SU-DHL-6 (cell line): Measurements from ENCODE around the gene PSMA8.
"Not testable (repeated sequence)": the region's sequence is repeated elsewhere in the genome, so short reads cannot be mapped to it uniquely, and the experiment has no call there.

Experiments used
- H2AFZ ChIP-seq: fragments of 200-600 bp; sonication (generic); 2 replicates; pipeline ENCODE4 v1.6.1; 2014; ENCODE audit warnings: low read depth, mild to moderate bottlenecking, moderate library complexity, mixed read lengths, antibody characterized with exemption, low read length; ENCODE audit not compliant: severe bottlenecking
- H3F3A ChIP-seq: fragments of 200-600 bp; shearing (Covaris generic); 2 replicates; pipeline ENCODE4 v1.6.0; 2016; ENCODE audit warnings: antibody characterized with exemption, mild to moderate bottlenecking; ENCODE audit not compliant: insufficient read depth
- H3K27ac ChIP-seq: fragments of 200-600 bp; sonication (generic); 2 replicates; pipeline ENCODE4 v1.5.1; 2016; ENCODE audit warnings: low read depth, mild to moderate bottlenecking, low read length, moderate library complexity, mixed read lengths
- H3K27me3 ChIP-seq: fragments of 200-600 bp; sonication (generic), shearing (Covaris generic); 2 replicates; pipeline ENCODE4 v1.6.0; 2014; ENCODE audit warnings: mild to moderate bottlenecking, low read length
- H3K36me3 ChIP-seq: fragments of 200-600 bp; sonication (generic); 2 replicates; pipeline ENCODE4 v1.6.1; 2014; ENCODE audit warnings: mild to moderate bottlenecking, low read length, mixed read lengths
- H3K4me2 ChIP-seq: fragments of 300-600, 200-600 bp; shearing (Covaris generic), sonication (generic); 2 replicates; pipeline ENCODE4 v1.6.0; 2014; ENCODE audit warnings: low read length, low read depth, mild to moderate bottlenecking; ENCODE audit not compliant: poor library complexity, severe bottlenecking
- H3K4me3 ChIP-seq: fragments of 200-600 bp; sonication (generic); 2 replicates; pipeline ENCODE4 v1.5.1; 2014; ENCODE audit warnings: antibody characterized with exemption, low read length, mild to moderate bottlenecking, mixed read lengths; ENCODE audit not compliant: insufficient read depth, poor library complexity, severe bottlenecking
- H3K79me2 ChIP-seq: fragments of 200-600 bp; sonication (generic); 2 replicates; pipeline ENCODE4 v1.6.1; 2014; ENCODE audit warnings: mild to moderate bottlenecking, low read length, moderate library complexity; ENCODE audit not compliant: insufficient read depth
- H3K9ac ChIP-seq: fragments of 200-600 bp; sonication (generic); 2 replicates; pipeline ENCODE4 v1.7.0; 2014; ENCODE audit warnings: mild to moderate bottlenecking, low read length
- H3K9me2 ChIP-seq: fragments of 200-600 bp; sonication (generic); replicated peaks from 2 replicates; pipeline ENCODE4 v1.6.1; 2014; ENCODE audit warnings: low read length; ENCODE audit not compliant: insufficient read depth
- H3K9me3 ChIP-seq: fragments of 200-600 bp; sonication (generic); 2 replicates; pipeline ENCODE4 v1.6.1; 2014; ENCODE audit warnings: low read length, mixed read lengths; ENCODE audit not compliant: insufficient read depth
- H4K20me1 ChIP-seq: fragments of 200-600 bp; sonication (generic); 2 replicates; pipeline ENCODE4 v1.6.1; 2014; ENCODE audit warnings: low read depth, mild to moderate bottlenecking, antibody characterized with exemption, low read length, moderate library complexity, mixed read lengths
- EZH2phosphoT487 ChIP-seq: fragments of 200-600 bp; sonication (generic), shearing (Covaris generic); conservative IDR thresholded peaks from 2 replicates; pipeline ENCODE4 v1.6.1; 2018; ENCODE audit warnings: mild to moderate bottlenecking, antibody characterized with exemption, low read length, moderate library complexity, mixed read lengths
- TF ChIP-seq, protein P1 (sequence below): fragments of 200-600 bp; sonication (generic); IDR thresholded peaks from one replicate; pipeline ENCODE4 v1.5.1; 2017; ENCODE audit warnings: antibody characterized with exemption, mild to moderate bottlenecking, low read length, moderate library complexity; ENCODE audit not compliant: insufficient read depth, poor library complexity, severe bottlenecking

The PSMA8 gene

DNA sequence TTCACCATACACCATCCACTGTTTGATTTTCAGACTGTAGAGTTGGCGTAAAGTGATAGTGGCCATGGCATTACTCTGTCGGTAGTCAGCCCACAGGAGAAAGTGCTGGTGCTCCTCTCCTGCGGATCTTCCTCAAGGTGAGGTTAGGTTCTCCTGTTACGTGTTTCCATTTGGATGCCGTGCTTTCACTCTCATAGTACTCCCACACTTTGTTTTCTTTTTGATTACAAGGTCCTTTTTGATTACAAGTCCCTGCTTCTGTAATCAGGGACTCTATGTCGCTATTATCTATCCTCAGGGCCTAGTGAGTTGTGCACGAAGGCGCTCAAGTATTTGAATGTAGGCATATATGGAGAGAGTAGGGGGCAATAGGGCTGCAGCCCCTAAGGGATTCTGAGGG is 96.8 kb downstream of the PSMA8 start:
- Histone ChIP-seq H3F3A (peaks cover 13% of the 10 kb centered on the region), H3K27me3 (no peaks in the 10 kb centered on the region)

DNA sequence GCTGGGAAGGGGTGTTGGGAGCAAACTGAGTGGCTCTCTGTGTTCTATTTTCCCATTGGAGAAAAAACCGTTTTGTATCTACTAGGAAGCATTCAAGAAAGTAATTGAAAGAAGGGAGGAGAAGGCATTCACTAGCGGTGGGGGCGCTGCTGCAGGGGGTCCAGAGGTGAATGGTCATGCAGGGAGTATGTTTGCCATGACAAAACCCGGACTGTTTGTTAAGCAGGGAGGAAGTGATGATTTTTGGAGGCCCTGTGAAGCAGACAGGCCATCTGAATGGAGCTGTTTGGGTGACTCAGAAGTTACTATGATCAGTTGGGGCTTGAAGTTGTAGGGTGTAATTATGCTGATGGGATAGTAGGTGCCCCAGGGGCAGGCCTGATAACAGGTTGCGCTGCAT is 99.5 kb downstream of the PSMA8 start:
- no peaks in the 10 kb centered on the region for H3K27me3 ChIP-seq
- H3K9me2 ChIP-seq = no peaks in the 10 kb centered on the region
- no peak overlapping the region for H3K27ac ChIP-seq
- peaks cover 8% of the 10 kb centered on the region; the same call in 1 of the 2 replicates for H3F3A ChIP-seq
- H3K9me3 ChIP-seq = no peaks in the 10 kb centered on the region
- no peak overlapping the region for H3K4me2 ChIP-seq
- H3K9ac ChIP-seq = no peak overlapping the region
- no peak overlapping the region for H3K4me3 ChIP-seq
- peaks cover 23% of the 10 kb centered on the region for H4K20me1 ChIP-seq
- peaks cover 27% of the 10 kb centered on the region for H3K36me3 ChIP-seq
- peaks cover 100% of the 10 kb centered on the region for H3K79me2 ChIP-seq
- no peak for TF ChIP-seq EZH2phosphoT487
- TF ChIP-seq, protein P1, sequence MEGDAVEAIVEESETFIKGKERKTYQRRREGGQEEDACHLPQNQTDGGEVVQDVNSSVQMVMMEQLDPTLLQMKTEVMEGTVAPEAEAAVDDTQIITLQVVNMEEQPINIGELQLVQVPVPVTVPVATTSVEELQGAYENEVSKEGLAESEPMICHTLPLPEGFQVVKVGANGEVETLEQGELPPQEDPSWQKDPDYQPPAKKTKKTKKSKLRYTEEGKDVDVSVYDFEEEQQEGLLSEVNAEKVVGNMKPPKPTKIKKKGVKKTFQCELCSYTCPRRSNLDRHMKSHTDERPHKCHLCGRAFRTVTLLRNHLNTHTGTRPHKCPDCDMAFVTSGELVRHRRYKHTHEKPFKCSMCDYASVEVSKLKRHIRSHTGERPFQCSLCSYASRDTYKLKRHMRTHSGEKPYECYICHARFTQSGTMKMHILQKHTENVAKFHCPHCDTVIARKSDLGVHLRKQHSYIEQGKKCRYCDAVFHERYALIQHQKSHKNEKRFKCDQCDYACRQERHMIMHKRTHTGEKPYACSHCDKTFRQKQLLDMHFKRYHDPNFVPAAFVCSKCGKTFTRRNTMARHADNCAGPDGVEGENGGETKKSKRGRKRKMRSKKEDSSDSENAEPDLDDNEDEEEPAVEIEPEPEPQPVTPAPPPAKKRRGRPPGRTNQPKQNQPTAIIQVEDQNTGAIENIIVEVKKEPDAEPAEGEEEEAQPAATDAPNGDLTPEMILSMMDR = no peak
- H2AFZ ChIP-seq = no peak overlapping the region

More for the DNA sequence above, 96.8 kb downstream of the PSMA8 start:
- Histone ChIP-seq H3K9me3 (no peaks in the 10 kb centered on the region), H3K9me2 (no peaks in the 10 kb centered on the region), H3K9ac (peak overlapping the region; percentile 94; the same call in 1 of the 2 replicates), H3K4me2 (peak overlapping the region; percentile 89), H3K27ac (no peak overlapping the region), H3K4me3 (peak overlapping the region; percentile 97), H2AFZ (no peak overlapping the region), H3K79me2 (peaks cover 91% of the 10 kb centered on the region), H3K36me3 (peaks cover 24% of the 10 kb centered on the region), H4K20me1 (peaks cover 33% of the 10 kb centered on the region)
- TF ChIP-seq, protein P1 = no peak
- TF ChIP-seq EZH2phosphoT487 = no peak

DNA sequence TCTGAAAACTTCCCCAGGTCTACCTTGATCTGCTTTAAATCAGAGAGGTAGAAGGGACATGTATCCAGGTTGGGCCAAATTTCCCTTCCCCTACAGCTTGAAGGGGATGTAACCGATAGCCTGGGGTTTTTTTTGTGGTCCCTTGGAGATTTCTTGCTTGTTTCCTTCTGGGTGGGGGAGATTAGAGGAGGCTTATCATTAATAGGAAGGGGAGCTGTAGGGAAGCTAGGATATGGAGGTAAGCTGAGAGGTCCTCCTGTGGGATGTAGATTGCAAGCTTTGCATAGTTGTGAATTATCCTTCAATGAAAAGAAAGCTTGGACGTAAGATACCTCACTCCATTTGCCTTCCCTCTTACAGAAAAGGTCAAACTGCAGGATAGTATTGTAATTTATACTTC is 103.7 kb downstream of the PSMA8 start:
- H4K20me1 ChIP-seq, H3K27me3 ChIP-seq, H3K27ac ChIP-seq, H3K9me2 ChIP-seq, H3K36me3 ChIP-seq, H3K9me3 ChIP-seq, H3F3A ChIP-seq, H2AFZ ChIP-seq, H3K9ac ChIP-seq, H3K4me3 ChIP-seq, H3K4me2 ChIP-seq: not testable (repeated sequence)
- peaks cover 85% of the 10 kb centered on the region for H3K79me2 ChIP-seq

DNA sequence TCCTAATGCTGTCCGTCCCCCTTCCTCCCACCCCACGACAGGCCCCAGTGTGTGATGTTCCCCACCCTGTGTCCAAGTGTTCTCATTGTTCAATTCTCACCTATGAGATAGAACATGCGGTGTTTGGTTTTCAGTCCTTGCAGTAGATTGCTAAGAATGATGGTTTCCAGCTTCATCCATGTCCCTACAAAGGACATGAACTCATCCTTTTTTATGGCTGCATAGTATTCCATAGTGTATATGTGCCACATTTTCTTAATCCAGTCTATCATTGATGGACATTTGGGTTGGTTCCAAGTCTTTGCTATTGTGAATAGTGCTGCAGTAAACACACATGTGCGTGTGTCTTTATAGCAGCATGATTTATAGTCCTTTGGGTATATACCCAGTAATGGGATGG is 105.0 kb downstream of the PSMA8 start:
- H3K4me2 ChIP-seq, H3K9me2 ChIP-seq, H3K4me3 ChIP-seq, H3K27ac ChIP-seq, H4K20me1 ChIP-seq, H3K9me3 ChIP-seq, H3K27me3 ChIP-seq, H3K9ac ChIP-seq, H3F3A ChIP-seq, H2AFZ ChIP-seq: not testable (repeated sequence)
- peaks cover 11% of the 10 kb centered on the region for H3K36me3 ChIP-seq
- peaks cover 83% of the 10 kb centered on the region for H3K79me2 ChIP-seq

DNA sequence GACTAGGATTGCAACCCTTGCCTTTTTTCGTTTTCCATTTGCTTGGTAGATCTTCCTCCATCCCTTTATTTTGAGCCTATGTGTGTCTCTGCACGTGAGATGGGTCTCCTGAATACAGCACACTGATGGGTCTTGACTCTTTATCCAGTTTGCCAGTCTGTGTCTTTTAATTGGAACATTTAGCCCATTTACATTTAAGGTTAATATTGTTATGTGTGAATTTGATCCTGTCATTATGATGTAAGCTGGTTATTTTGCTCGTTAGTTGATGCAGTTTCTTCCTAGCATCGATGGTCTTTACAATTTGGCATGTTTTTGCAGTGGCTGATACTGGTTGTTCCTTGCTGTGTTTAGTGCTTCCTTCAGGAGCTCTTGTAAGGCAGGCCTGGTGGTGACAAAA is 108.7 kb downstream of the PSMA8 start:
- peaks cover 16% of the 10 kb centered on the region; the same call in 1 of the 2 replicates for H3K9me3 ChIP-seq

More for the DNA sequence above, 108.7 kb downstream of the PSMA8 start:
- H4K20me1 ChIP-seq, H3K4me2 ChIP-seq, H3K9ac ChIP-seq, H3K27ac ChIP-seq, H3K4me3 ChIP-seq, H3K9me2 ChIP-seq, H2AFZ ChIP-seq, H3K27me3 ChIP-seq: not testable (repeated sequence)
- peaks cover 21% of the 10 kb centered on the region for H3K36me3 ChIP-seq
- H3F3A ChIP-seq = peaks cover 15% of the 10 kb centered on the region
- H3K79me2 ChIP-seq = peaks cover 83% of the 10 kb centered on the region
